ENCODE data around the gene PHF23.

PHF23 gene

GRCh38 chr17:7219812-7220592, 19.3 kb downstream of the PHF23 start, which contains the start of the genes ACADVL and DLG4:
ACADVL (plus strand) TSS chr17:7219938; CDS start chr17:7219985, 47 bp downstream.
DLG4 (minus strand) TSS chr17:7219836.
- peak; percentile 82 for DNase-seq

- no peak for DNase-seq
These were observed 19.9 kb downstream of the PHF23 start for GRCh38 chr17:7219229-7219811.

GRCh38 chr17:7218758-7219157, 20.5 kb downstream of the PHF23 start:
- DNase-seq: no peak

- no peak for DNase-seq
These were observed 21.1 kb downstream of the PHF23 start for GRCh38 chr17:7218166-7218565.

- DNase-seq: no peak
These were observed 21.9 kb downstream of the PHF23 start for GRCh38 chr17:7217113-7217987.

- no peak for DNase-seq
These were observed 22.8 kb downstream of the PHF23 start for GRCh38 chr17:7216242-7217112.

GRCh38 chr17:7215652-7216180, 23.5 kb downstream of the PHF23 start:
- DNase-seq: no peak

- no peak for DNase-seq
These were observed 24.1 kb downstream of the PHF23 start for GRCh38 chr17:7215136-7215638.

GRCh38 chr17:7214300-7215135, 24.7 kb downstream of the PHF23 start:
- DNase-seq: peak; percentile 100

GRCh38 chr17:7213895-7214299, 25.4 kb downstream of the PHF23 start:
- DNase-seq: peak; percentile 91

GRCh38 chr17:7211491-7212273, 27.6 kb downstream of the PHF23 start:
- DNase-seq: no peak

- DNase-seq: no peak
These were observed 30.4 kb downstream of the PHF23 start for GRCh38 chr17:7208754-7209460.

- no peak for DNase-seq
These were observed 31.2 kb downstream of the PHF23 start for GRCh38 chr17:7208027-7208571.

- no peak for DNase-seq
These were observed 31.9 kb downstream of the PHF23 start for GRCh38 chr17:7207120-7208001.

- DNase-seq: no peak
These were observed 33.7 kb downstream of the PHF23 start for GRCh38 chr17:7205561-7205960.

GRCh38 chr17:7204828-7205461, 34.3 kb downstream of the PHF23 start:
- DNase-seq: peak; percentile 99

GRCh38 chr17:7204336-7204735, 34.9 kb downstream of the PHF23 start:
- DNase-seq: no peak

GRCh38 chr17:7203391-7203790, 35.9 kb downstream of the PHF23 start:
- DNase-seq: no peak
